Measurements from ENCODE around the gene MYO7A.

The MYO7A gene

DNA sequence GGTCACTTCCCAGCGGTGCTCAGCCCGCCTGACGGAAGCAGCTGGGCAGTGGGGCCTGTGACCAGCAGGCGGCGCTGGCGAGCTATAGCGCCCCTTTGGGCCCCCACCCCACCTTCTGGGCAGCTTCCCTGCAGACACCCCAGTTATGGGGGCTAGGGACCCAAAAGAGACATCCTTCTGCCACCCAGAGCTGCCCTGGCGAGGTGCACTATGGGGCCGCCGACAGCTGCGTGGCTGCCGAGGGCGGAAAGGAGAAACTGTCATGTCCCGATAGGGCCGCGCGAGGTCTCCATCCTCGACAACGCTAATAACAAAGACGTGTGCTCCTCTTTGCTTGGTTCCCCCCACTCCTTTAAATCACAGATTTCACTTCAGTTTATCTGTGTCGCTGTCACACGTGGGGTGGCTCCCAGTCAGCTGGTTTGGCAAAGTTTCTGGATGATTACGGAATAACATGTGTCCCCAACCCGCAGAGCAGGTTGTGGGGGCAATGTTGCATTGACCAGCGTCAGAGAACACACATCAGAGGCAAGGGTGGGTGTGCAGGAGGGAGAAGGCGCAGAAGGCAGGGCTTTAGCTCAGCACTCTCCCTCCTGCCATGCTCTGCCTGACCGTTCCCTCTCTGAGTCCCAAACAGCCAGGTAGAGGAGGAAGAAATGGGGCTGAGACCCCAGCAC lies 673 bp upstream of the MYO7A start:
- peak in 2 of 3 donors; percentile 26 to 52 for DNase-seq (ENCODE audit: low read depth in 3 of 3, low spot score in 1 of 3)

DNA sequence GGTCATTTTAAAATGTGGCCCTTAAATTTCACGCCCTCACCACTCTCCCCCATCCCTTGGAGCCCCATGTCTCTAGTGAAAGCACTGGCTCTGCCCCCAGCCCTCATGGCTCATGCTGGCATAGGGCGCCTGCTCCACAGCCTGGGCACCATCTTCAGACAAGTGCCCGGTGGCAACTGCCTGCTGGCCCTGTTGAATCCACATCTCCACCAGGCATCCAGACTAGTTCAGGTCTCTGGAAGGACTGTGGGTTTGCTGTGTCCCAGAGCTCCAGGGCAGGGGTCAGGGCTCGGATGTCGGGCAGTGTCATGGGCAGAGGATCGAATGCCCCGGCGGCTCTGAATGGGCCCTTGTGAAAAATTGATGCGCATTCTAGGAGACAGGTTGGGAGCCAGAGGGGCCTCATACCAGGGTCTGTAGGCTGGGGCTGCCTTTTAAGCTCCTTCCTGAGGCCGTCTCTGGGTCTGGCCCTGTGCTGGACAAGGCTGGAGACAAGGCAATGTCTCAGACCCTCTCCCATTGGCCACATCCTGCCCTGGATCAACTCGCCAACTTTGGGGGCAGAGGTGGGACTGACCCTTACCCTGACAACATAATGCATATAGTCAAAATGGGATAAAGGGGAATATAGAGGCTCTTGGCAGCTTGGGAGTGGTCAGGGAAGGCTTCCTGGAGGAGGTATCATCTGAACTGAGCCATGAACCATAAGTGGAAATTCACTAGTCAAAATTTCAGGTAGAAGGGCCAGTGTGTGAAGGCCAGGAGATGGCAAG lies 1.2 kb downstream of the MYO7A start:
- no peak for DNase-seq (ENCODE audit: low read depth in 3 of 3, low spot score in 1 of 3)

DNA sequence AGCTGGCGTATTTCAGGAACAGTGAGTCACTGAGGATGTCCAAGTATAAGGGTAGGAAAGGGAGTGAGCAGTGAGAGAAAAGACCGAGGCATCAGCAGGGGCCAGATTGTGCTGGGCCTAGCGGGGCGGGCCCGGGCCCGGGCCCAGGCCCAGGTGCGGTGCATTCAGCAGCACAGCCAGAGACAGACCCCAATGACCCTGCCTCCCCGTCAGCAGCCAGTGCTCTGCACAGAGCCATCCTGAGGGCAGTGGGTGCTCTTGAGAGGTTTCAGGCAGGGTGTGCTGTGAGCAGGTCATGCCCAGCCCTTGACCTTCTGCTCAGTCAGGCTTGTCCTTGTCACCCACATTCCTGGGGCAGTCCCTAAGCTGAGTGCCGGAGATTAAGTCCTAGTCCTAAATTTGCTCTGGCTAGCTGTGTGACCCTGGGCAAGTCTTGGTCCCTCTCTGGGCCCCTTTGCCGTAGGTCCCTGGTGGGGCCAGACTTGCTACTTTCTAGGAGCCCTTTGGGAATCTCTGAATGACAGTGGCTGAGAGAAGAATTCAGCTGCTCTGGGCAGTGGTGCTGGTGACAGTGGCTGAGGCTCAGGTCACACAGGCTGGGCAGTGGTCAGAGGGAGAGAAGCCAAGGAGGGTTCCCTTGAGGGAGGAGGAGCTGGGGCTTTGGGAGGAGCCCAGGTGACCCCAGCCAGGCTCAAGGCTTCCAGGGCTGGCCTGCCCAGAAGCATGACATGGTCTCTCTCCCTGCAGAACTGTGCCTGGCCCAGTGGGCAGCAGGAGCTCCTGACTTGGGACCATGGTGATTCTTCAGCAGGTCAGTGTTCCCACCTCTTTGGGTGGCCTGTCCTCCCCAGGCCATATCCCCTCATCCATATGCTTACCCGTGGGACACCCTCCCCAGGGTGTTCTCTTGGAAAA lies 2.1 kb downstream of the MYO7A start:
- DNase-seq (ENCODE audit: low read depth in 3 of 3, low spot score in 1 of 3): no peak

- DNase-seq (ENCODE audit: low read depth in 3 of 3, low spot score in 1 of 3): no peak
Observed at GRCh38 chr11:77130763-77131513, 2.9 kb downstream of the MYO7A start.

DNA sequence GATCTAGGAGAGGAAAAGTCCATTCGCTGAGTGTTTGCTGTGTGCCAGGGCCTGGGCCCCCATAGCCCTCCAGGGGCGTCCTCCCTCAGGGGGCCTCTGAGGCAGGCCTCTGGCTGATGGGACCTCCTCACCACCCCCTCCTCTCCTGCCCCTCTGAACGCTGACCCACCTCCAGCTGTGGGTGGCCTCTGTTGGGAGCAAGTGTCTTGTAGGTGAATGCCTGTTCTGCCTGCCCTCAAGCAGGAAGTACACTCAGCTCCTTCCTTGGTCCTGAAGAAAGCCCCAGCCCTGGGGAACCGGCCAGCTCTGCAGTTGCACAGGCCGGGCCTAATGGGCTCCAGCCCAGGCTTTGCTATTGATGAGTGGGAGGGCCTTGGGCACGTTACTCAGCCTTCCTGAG lies 3.5 kb downstream of the MYO7A start:
- no peak for DNase-seq (ENCODE audit: low read depth in 3 of 3, low spot score in 1 of 3)

DNA sequence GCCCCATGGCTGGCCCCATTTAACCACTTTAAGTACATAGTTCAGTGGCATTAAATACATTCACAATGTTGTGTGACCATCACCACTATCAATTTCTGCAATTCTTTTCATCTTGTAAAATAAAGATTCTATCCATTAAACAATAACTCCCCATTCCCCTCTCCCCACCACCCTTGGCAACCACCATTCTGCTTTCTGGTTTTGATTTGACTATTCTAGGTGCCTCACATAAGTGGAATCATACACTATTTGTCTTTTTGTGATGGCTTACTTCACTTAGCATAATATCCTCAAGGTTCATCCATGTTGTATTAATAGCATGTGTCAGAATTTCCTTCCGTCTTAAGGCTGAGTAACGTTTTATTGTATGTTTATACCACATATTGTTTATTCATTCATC lies 7.0 kb downstream of the MYO7A start:
- DNase-seq (ENCODE audit: low read depth in 3 of 3, low spot score in 1 of 3): no peak

DNA sequence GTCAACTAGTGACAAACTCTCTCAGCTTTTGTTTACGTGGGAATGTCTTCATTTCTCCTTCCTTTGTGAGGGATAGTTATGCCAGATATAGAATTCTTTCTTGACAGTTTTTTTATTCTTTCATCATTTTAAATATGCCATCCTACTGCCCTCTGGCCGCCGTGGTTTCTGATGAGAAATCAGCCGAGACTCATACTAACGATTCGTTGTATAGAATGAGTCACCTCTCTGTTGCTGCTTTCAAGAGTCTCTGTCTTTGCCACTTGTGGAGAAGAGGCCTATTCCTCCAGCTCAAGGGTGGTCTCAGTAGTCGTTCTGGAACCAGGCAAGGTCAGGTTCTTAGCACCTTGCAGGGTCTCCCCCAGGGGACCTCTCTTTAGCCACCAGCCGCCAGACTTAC lies 8.0 kb downstream of the MYO7A start:
- no peak for DNase-seq (ENCODE audit: low read depth in 3 of 3, low spot score in 1 of 3)

DNA sequence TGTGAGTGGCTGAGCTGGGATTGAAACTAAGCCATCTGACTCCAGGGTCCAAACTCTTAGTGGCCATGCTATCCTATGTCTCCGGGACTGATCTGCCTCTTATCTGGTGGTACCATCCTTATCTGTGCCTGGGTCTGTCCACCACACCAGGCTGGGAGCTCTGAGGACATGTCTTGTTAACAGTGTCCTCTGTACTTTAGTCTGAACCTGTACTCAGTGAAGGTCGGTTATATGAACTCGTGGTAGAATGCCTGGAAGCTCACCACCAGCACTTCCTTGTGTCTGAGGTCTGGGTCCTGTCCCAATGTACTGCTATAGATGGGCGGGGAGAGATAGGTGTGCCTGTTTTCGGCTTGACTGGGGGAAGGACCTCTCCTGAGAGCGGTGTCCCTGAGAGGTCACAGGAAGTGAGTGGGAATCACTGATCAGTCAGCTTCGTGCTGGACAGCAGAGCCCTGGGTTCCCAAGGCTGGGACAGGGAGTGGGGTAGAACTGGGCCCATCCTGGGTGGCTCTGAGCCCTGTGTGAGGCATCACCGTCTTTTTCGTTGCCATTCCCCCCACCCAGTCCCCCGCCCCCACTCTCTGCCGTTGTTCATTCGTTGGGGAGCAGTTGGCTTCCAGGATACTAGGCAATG lies 8.9 kb downstream of the MYO7A start:
- DNase-seq (ENCODE audit: low read depth in 3 of 3, low spot score in 1 of 3): no peak

DNA sequence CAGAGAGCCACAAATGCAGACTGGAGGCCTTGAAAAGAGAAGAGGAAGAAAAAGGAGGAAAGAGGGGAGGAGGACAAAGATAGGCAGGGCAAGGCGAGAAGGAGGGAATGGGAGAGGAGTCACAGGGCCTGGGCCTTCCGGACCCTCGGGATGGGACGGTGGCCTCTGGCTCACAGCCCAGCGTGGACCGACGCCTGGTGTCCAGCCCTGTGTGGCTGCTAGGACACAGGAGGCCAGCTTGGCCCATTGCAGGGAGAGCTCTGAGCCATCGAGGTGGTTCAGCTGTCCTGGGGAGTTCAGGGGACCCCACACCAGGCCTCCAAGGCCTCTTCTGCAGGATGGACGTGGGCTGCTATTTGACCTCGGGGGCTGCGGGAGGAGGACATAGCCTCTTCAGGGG lies 9.4 kb downstream of the MYO7A start:
- DNase-seq (ENCODE audit: low read depth in 3 of 3, low spot score in 1 of 3): no peak

- no peak for DNase-seq (ENCODE audit: low read depth in 3 of 3, low spot score in 1 of 3)
Observed at GRCh38 chr11:77138106-77138649, 10.1 kb downstream of the MYO7A start.

DNA sequence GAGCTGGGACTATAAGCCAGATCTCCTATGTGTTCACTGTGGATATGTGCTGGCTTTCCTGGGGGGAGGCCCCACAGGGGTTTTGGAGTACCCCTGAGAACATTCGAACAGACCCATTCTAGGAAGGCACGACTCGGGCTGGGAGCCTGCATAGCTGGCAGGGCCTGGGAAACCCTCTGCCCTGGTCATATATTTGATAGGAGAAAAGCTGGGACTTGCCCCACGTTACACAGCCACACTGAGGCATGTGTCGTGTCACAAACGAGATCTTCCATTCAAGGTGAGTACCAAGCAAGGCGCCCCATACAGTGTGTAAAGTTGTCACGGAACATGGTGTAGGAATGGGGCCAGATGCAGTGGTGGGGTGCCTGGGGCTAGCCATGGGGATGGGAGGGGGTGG lies 11.2 kb downstream of the MYO7A start:
- DNase-seq (ENCODE audit: low read depth in 3 of 3, low spot score in 1 of 3): no peak

DNA sequence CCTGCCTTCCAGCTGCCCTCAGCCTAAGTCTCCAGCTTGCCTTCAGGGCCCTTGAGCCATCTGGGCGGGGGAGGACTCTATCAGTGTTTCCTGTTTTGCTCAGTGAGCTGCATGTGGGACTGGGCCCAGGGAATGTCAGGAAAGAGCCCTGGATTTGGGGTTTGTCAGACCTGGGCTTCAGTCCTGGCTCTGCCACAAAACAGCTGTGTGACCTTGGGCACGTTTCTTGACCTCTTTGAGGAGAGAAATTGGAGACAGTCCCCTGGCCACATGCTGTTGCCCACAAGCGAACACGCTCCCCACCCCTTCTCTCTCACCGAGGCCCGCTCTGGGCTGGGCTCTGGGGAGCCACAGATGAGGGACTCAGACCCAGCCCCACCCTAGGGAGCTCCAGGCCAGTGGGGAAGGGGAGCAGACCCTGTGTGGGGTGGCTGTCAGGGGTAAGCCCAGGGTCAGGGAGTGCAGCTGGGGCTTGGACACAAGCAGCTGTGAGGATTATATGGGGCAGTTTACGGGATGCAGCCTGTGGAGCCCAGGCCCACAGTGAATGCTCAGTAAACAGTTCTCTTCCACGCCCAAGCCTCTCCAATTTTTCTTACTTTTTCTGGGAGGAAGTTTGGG lies 12.3 kb downstream of the MYO7A start:
- DNase-seq (ENCODE audit: low read depth in 3 of 3, low spot score in 1 of 3): no peak

- DNase-seq (ENCODE audit: low read depth in 3 of 3, low spot score in 1 of 3): no peak
Observed at GRCh38 chr11:77141034-77141433, 13.0 kb downstream of the MYO7A start.

GRCh38 chr11:77141475-77141874 lies 13.4 kb downstream of the MYO7A start:
- DNase-seq (ENCODE audit: low read depth in 3 of 3, low spot score in 1 of 3): no peak

DNA sequence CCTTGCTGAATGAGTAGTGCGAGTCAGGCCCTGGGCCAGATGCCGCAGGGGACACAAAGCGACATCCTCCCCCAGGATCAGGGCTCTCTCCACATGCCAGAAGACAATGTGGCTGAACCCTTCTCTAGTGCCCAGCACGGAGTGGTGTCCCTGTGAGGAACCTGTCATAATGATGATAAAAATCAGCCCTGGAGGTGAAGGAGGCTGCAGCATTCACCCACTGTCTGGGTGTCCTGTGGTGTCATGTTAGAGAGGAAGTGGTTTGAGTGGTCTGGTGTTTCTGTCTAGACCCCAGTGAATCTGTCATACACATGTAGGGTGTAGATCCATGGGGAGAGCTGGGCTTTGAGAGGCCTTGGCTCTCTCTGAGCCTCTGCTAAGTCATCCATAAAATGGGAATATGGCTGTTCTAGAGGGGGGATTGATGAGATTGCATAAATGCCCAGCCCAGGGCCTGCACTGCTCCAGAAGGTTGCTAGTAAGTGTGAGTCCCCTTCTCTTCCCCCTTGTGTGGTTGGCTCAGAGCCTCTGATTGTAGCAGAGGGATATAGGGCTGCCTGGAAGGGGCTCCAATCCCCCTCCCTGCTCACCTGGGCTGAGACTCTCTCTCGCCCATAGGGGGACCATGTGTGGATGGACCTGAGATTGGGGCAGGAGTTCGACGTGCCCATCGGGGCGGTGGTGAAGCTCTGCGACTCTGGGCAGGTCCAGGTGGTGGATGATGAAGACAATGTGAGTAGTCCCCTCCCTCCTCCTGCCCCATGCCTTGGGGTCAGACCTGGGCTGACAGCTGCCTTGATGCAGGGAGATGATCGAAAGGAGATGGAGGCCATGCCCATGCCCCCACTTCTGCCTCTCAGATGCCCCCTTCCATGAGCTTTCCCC lies 14.3 kb downstream of the MYO7A start:
- no peak for DNase-seq (ENCODE audit: low read depth in 3 of 3, low spot score in 1 of 3)

DNA sequence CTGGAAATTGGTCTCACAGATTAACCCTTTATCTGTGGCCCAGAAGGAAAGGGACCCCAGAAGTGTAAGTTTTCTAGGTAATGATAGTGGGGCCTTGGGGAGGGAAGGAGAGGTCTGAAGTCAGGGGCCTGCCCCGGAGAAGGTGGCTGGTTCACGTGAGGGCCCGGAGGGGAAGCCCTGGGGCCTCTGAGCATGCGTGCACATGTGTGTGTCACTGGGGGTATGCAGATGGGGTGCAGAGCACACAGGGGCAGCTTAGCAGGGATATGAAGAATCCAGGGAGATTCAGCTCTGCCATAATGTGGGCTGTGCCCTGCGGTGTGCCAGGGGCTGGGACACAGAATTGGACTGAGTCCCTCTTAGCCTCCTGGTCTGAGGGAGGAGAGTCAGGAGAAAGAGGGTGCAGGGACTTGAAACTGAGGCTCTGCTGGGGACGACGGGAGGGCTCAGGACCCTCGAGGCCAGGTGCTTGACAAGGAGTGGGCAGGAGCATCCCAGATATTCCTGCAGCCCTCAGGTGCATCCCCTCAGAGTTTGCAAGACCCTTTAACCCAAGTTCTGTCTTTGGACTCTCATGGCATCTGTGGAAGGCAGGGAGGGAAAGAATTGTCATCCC lies 15.5 kb downstream of the MYO7A start:
- no peak for DNase-seq (ENCODE audit: low read depth in 3 of 3, low spot score in 1 of 3)

DNA sequence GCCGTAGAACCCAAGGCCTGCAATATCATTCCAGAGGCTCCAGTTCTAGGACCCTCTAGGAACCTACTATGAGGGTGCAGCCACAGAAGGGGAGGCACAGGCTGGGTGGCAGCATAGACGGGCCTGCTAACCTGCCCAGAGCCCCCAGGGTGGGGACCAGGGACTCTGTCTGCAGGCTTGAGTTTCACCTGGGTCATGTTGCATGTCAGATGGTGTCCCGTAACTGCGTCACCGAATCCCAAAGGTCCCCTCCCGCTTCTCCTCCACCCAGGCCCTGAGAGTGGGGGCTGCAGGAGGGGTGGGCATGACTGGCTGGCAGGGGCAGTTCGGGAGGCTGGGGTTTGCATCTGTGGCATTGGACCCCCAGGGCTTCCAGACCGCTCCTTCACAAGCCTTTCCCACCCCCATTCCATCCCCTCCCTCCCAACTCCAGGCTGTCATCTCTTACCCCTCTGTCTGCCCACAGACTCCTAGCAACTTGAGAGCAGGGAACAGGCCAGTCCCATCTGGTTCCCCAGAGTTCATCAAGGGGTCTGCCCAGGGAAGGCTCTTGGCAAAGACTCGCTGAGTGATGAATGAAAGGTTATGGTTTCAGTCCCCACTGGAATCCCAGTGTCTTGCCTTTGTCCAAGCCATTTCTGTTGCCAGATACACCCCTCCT lies 16.3 kb downstream of the MYO7A start:
- DNase-seq (ENCODE audit: low read depth in 3 of 3, low spot score in 1 of 3): no peak

DNA sequence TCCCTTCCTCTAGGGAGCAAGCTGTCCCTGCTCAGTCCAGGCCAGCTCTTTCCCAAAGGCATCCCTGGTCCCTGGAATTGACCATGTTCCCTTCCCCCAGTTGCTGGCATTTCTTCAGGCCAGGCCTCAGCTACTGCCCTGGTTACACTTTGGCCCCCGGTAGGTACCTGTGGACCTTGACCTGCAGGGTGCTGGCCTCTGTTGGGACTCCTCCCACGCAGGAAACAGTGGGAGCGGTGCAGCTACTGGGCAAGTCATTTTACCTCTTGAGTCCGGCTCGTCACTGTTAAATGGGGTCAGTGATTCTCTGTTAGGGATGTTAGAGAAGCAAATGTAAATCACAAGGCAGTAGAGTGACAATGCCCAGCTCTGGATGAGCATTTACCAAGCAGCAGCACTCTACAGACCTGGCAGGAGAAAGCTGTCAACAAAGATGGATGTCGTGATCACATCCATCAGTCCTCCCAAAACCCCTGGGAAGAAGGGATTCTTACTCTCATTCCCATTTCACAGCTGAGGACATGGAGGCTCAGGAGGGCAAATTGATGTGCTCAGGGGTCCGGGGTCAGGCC lies 16.9 kb downstream of the MYO7A start:
- no peak for DNase-seq (ENCODE audit: low read depth in 3 of 3, low spot score in 1 of 3)

Measured in stimulated activated CD4-positive, alpha-beta T cell treated with anti-CD3 and anti-CD28 coated beads, TNF-alpha, amount 100 ng/mL, for 1 hour (primary cell).